ENCODE data around the gene MYBBP1A. TPM values are rescaled to one million over a fixed set of nuclear protein-coding genes. Genes with fewer than 3 reads are reported as not detected.

The MYBBP1A gene
- total and polyA plus RNA-seq, 2 of the 8 experiments (the other 6 are each of a cell fraction or from before 2014, with no cell fraction given): 46.8 to 151 TPM

GRCh38 chr17:4601326-4601725 lies 46.1 kb upstream of the MYBBP1A start (continued):
- TF ChIP-seq ATF3 (IDR thresholded peaks at IDR 0.05; ENCODE audit: insufficient read depth, low read depth, low read length) (no peak), RAD21 (IDR thresholded peaks at IDR 0.05 in 1 of 2, conservative IDR thresholded peaks at IDR 0.05 in 1 of 2; ENCODE audit: low read depth in 2 of 2, low read length in 2 of 2) (no peak), SP1 (IDR thresholded peaks at IDR 0.05; ENCODE audit: low read depth, low read length) (no peak), KDM5A (IDR thresholded peaks at IDR 0.05; ENCODE audit: low read length) (no peak), CHD2 (IDR thresholded peaks at IDR 0.05; ENCODE audit: low read length) (no peak), SAP30 (IDR thresholded peaks at IDR 0.05; ENCODE audit: insufficient read depth, insufficient replicate concordance, low read length) (no peak)
